ENCODE data around the gene SERPINA10.
"Not testable (repeated sequence)": the region's sequence is repeated elsewhere in the genome, so short reads cannot be mapped to it uniquely, and the experiment has no call there.

Gene SERPINA10

DNA sequence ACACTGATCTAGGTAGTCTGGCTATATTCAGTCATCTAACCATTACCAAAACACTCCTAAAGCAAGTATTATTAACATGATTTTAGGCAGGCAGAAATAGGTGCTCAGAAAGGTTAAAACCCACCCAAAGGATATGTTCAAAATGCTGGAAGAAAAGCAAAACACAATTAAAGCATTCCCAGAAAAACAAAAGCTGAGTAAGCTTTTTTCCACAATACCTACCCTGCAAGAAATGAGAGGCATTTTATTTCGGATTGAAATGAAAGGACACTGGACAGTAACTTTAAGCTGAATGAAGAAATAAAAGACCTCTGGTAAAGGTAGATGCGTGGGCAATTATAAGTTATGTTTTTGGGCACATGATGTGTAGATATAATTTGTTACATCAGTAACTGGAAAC lies 21.8 kb upstream of the SERPINA10 start:
- no peak for DNase-seq (ENCODE audit: low read depth in 2 of 3, low spot score in 1 of 3)

DNA sequence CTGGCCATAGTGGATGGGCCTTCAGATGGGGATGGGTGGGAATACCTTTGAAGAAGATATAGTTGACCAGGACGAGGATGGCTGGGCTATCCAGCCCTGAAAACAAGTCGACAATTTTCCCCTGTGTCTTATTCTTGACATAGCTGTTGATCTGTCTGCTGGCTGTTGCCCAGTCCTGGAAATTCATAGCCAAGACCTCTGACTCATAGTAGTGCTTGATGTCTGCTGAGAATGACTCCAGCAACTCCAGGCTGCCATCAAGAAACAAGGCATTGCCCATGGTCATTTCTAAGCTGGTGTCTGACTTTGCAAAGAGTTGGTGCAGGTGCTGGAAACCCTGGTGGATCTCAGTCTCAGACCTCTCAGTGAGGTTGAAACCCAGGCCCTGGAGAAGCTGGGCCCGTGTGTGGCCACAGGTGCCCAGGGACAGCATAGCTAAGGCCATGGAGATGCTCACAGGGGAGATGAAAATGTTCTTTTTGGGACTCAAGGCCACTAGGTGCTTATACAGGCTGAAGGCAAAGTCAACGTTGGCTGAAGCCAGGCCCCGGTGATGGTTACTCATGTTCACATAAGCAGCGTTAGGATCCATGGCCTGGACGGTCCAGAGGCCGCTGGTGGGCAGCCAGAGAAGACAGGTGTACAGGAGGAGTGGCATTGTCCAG lies 21.1 kb upstream of the SERPINA10 start:
- DNase-seq (ENCODE audit: low read depth in 2 of 3, low spot score in 1 of 3), result no peak

DNA sequence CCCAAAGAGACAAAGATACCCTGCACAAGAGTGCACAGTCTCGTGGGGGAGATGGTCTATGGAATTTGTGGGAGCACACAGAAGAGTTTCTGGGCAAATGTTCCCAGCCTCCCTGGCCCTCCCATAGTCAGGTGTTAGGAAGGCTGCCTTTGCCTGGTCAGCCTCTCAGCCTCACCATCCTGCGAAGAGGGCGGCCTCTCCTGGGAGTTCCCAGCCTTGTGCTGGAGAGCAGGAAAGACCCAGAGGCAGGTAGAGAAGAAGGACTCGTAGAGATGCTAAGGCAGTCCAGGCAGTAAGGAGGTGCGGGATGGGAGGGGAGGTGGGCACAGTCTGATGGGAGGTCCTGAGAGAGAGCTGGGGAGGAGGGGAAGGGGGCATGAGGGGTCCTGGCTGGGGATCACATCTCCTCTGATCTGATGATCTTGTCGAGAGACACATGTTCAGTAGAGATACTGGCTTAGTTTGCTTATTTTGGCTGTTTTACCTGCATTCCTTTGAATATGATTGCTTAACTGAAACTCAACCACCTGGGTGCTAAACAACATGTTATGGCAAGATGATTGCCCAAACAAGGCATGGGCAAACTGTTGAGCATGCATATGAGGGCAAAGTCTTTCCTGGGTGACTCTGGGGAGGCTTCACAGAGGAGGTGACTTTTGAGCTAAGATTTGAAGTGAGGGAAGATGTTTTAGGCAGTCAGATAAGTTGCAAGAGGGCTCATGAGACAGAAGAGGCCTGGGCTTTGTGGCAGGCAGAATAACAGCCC lies 19.6 kb upstream of the SERPINA10 start:
- no peak for DNase-seq (ENCODE audit: low read depth in 2 of 3, low spot score in 1 of 3)

DNA sequence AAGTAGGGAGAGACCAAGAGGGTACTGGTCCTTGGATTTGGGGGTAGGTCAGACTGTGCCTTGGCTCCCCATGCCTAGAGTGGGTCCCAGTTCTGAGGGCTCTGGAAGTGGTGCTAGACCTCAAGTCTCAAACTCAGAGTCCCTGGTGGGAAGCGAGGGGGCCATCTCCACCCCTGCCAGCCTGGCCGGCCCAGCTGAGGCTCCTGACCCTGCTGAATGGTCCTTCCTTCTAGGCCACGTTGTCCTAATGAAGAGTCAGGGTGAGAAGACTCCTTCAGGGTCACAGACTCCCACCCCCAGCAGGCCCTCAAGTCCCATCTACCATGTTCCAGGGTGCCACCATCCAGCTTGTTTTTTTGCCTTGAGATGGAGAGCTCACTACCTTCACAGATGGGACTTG lies 17.2 kb upstream of the SERPINA10 start:
- DNase-seq (ENCODE audit: low read depth in 2 of 3, low spot score in 1 of 3), result no peak

DNA sequence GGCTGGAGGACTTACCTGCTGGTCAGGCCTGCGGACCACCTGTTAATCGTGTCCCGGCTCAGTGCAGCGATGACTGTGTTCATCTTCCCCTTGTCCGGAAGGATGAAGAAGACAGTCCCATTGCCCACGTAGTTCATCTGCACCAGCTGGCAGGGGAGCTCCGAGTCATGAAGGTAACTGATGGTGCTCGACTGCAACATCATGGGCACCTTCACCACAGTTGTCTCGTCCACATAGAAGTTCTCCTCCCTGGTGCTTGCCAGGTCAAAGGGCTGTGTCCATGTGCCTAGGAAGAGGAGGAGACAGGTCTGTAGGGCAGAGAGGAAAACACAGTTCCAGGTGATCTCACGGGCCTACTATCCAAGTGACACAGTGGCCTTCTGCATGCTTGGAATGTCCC lies 16.7 kb upstream of the SERPINA10 start:
- DNase-seq (ENCODE audit: low read depth in 2 of 3, low spot score in 1 of 3), result no peak

DNA sequence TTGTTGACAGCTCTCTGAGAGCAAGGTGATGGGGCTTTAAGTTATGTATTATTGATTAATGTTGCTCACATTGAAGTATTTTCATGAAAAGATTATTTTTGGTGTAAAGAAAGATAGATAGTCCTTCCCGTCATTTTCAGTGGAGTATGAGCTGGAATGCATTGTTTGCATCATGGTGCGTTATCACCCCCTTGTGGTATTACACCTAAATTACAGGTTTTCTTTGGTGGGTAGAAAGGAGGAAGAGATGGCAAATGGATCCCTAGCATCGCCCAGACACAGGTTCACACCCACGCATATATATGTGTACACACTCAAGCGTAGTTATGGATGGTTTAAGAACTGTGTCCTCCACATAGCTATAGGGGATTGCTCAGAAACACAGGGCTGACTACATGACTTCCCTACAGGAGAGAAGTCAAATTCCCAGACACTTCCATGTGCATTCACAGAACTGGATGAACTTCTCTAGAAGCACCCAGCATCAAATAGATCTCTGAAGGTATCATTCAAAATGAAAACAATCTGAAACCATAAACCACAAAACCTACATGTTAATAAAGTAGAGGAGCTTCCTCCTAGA lies 14.4 kb upstream of the SERPINA10 start:
- DNase-seq (ENCODE audit: low read depth in 2 of 3, low spot score in 1 of 3), result no peak

DNA sequence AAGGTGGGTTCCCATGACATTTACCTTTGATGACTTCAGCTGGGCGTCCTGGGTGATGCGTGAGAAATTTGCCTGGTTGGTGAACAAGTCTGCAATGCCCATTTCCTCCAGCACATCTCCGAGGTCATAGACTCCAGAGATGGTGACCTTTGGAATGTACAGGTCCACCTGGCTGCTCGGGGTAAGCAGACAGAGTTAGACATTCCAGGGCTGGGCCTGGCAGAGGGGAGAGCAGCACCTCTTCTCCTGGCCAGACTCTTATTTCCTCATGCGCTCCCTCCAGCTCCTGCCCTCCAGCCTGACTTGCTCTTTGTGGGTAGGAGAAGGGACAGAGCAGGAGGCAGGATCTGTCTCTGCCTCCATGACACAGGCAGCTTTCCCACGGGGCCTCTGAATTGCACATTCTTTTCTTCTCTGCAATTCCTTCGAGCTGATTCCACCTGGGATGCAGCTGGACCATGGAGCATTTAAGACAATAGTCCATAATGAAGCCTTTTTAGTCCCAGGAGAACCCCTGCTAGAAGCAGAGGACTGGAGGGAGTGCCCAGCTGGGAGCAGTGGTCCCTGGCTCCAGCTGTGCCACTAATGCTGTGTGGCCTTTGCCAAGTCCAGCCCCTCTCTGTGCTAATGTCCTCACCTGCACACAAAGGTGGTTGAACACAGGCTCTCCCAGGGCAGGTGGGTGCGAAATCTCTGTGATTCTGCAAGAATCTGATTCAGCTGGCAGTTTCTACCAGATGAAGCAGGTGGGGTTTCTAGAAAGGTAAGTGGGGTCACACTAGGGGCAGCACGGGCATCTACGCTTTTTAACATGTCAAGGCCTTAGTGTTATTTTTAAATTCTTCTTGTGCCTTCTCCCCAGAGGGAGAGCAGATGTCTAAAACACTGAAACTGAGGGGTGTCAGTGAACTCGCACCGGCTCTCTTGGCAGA lies 13.2 kb upstream of the SERPINA10 start:
- no peak for DNase-seq (ENCODE audit: low read depth in 2 of 3, low spot score in 1 of 3)

DNA sequence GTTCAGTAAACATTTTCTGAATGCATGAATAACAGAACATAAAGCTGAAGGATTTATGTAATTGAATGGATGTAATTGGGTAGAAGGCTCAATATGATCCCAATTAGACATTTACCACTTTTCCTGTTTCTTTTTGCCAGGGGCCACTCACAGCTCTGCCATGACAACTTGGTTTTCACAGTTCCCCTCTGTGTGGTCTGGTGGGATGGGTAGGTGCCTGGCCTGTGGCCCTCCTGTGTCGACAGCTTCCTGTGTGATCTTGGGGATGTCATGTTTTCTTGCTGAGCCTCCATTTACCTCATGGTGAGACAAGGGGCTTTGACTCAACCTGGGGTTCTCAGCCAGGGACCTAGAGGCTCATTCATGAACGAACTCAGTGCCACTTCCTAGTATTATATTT lies 12.6 kb upstream of the SERPINA10 start:
- DNase-seq (ENCODE audit: low read depth in 2 of 3, low spot score in 1 of 3), result no peak

DNA sequence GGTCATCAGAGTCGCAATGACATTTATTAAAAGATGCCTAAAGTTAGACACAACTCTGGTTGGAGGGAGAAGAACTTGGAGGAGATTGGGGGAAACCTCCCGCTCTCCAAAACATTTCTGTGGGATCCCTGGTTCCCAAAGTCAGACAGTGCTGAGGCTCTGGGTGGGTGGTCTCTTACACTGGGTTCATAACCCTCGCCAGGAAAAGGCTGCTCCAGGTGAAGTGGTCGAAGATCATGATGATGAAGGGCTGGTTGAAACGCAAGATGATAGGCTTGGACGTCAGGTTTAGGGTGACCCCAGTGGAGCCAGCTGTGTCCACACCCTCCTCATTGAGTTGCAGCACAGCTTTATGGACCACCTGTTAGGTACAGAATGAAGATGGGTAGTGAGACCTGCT lies 11.2 kb upstream of the SERPINA10 start:
- DNase-seq (ENCODE audit: low read depth in 2 of 3, low spot score in 1 of 3), result no peak

DNA sequence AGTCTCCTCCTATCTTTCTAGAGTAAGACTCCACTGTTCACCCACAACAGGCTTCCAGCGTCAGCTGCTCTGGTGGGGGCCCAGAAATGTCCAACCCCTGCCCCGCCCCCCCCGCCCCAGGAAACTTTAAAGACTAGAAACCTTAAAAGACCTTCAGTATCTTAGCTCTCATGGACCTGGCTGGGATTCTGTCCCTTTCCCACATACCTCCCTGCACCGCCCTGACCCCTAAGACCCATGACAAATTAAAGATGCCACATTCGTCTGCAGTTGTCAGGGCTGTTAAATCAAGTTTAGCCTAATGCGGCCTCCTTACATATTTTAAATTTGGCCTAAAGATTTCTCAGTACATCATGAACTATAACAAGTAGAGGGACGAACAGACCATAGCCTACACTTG lies 10.0 kb upstream of the SERPINA10 start:
- DNase-seq (ENCODE audit: low read depth in 2 of 3, low spot score in 1 of 3), result no peak

DNA sequence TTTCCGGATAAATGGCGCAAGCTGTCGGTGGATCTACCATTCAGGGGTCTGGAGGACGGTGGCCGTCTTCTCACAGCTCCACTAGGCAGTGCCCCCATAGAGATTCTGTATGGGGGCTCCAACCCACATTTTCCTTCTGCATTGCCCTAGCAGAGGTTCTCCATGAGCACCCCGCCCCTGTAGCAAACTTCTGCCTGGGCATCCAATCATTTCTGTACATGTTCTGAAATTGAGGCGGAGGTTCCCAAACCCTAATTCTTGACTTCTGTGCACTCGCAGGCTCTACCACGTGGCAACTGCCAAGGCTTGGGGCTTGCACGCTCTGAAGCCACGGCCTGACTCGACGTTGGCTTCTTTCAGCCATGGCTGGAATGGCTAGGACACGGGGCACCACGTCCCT lies 5.1 kb upstream of the SERPINA10 start:
- DNase-seq (ENCODE audit: low read depth in 2 of 3, low spot score in 1 of 3), result no peak

DNA sequence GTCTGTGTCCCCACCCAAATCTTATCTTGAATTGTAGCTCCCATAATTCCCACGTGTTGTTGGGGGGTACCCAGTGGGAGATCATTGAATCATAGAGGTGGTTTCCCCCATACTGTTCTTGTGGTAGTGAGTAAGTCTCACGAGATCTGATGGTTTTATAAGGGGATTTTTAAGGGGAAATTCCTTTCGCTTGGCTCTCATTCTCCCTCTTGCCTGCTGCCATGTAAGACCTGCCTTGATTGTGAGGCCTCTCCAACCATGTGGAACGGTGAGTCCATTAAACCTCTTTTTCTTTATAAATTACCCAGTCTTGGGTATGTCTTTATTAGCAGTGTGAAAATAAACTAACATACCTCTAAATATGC lies 3.1 kb upstream of the SERPINA10 start:
- not testable (repeated sequence) for DNase-seq (ENCODE audit: low read depth in 2 of 3, low spot score in 1 of 3)

DNA sequence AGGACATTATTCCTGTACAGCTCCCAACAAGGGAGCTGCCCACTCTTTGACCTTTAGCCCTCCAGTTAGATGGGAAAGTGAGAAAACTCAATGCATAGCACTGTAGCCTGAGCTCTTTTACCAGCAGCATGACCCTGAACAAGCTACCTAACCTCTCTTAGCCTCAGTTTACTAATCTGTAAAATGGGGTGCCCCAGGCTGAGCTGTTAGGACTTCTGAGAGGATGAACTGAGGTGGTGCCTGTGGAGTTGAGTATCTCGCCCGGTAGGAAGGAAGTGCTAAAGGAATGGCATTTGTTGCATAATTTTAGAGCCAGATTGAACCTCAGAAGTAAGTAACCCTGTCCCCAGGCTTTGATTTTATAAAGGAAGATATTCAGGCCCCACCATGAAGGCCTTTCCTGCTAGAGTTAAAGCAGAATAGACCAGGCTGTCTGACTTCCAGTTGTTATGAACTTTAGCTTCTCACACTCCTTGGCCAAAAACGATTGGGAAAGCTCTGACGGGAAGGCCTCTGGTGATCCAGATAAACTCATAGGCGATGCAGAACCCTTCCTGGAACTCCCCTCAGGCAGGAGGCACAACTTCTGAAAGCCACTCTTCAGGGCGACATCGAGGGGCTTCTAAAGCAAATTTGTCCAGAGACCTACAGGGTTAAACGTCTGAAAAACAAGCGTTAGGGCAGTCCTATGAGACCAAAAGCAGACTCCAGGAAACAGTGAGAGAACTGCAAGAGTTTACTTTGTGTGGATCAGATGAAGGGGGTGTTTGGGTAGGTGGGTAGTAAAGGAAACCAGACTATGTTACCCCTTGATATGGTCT lies 2.5 kb upstream of the SERPINA10 start:
- DNase-seq (ENCODE audit: low read depth in 2 of 3, low spot score in 1 of 3), result no peak

DNA sequence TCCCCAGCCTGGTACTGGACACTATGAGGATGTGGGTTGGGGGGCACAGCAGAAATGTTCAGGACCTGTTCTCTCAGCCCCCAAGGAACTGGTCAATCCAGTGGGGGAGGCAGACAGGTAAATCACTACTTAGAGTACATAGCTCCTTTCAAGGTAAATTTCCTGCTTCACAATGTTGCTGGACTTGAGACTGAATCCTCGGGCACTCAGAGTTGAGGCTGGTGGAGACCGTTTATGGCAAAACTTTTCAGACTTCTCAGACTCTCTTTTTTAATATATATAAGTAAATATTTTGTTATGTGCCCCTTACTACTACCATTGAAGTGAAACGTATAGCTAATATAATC lies 483 bp upstream of the SERPINA10 start:
- no peak for DNase-seq (ENCODE audit: low read depth in 2 of 3, low spot score in 1 of 3)

DNA sequence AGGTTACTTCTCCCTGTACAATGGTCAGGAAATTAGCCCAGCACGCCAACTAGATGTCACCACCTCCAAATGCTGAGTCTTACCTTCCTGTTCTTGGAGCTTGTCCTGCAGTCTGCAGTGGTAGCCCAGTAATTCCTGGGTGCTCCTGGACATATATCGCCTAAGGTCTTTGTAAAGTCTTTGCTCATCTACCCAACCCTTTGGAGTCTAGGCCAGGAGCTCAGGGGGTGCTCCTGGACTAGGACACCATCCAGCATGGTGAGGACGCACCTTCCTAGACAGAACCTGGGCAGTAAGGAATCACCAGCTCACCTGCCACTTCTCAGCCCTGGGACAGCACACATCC lies 569 bp downstream of the SERPINA10 start:
- no peak for DNase-seq (ENCODE audit: low read depth in 2 of 3, low spot score in 1 of 3)

DNA sequence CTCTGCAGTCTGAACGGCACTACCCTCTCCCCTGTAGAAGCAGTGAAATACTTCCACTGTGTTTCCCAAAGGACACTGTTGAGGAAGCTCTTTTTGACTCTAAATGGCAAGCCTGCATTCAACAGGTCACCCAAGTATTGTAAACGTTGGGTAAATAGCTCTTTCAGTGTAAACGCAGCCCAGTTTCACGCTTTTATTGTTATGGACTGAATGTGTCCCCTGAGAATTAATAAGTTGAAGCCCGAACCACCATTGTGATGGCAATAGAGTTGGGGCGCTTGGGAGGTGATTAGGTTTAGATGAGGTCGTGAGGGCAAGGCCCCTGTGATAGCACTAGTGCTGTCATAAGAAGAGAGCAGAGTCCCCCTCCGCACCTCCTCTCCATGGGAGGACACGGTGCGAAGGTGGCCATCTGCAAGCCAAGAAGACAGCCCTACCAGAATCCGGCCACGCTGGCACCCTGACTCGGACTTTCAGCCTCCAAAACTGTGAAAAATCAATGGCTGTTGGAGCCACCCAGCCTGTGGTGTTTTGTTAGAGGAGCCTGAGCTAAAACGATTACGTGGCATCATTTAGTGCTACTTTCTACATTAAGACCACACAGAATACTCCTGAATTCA lies 1.1 kb downstream of the SERPINA10 start:
- DNase-seq (ENCODE audit: low read depth in 2 of 3, low spot score in 1 of 3), result no peak

DNA sequence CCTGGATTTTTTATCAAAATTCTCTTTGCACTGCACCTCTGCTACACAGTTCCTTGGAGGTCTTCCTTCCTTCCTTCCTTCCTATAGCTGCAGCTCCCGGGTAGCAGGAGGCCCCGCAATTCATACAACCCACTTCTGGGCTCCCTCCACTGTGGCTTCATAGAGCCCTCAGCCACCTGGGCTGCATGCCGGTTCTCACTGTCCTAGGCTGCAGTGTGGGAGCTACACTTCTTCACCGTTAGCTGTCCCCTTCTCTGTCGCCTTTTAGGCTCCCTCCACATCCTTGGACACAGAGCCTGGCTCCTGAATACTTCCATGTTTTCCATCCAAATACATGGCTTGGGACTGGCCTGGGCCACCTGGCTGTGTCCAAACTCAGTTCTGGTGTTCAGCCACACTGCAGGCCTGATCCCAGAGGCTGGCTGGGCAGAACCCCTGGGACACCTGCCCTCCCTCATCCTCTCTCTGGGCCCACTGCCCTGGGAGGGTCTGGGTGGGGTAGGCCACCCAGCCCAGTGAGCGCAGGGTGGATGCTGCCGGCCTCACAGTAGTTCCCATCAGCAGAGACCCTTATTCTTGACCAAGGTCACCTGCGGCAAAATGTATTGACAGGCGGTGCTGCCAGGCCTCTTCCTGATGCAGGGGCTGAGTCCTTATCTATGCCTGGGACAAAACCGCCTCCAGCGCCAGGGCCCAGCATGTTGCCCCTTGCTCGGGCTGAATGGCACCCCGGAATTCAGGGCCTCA lies 1.7 kb downstream of the SERPINA10 start:
- DNase-seq (ENCODE audit: low read depth in 2 of 3, low spot score in 1 of 3), result no peak

DNA sequence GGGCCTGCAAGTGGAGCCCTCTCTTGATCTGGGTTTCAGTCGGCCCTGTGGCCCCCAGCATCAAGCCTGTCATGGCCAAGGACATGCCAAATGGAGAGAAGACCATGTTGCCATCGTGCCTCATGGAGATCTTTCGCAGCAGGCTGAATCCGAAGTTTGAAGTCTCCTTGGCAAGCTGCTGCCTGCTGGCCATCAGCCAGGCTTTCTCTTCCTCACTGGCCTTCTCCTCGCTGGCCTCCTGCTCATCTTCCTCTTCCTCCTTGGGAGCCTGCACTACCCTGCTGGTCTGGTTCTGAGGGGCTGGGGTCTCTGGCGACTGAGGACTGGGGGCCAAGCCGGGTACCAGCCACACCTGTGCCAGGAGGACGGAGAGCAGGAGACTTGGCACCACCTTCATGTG lies 2.9 kb downstream of the SERPINA10 start:
- no peak for DNase-seq (ENCODE audit: low read depth in 2 of 3, low spot score in 1 of 3)

DNA sequence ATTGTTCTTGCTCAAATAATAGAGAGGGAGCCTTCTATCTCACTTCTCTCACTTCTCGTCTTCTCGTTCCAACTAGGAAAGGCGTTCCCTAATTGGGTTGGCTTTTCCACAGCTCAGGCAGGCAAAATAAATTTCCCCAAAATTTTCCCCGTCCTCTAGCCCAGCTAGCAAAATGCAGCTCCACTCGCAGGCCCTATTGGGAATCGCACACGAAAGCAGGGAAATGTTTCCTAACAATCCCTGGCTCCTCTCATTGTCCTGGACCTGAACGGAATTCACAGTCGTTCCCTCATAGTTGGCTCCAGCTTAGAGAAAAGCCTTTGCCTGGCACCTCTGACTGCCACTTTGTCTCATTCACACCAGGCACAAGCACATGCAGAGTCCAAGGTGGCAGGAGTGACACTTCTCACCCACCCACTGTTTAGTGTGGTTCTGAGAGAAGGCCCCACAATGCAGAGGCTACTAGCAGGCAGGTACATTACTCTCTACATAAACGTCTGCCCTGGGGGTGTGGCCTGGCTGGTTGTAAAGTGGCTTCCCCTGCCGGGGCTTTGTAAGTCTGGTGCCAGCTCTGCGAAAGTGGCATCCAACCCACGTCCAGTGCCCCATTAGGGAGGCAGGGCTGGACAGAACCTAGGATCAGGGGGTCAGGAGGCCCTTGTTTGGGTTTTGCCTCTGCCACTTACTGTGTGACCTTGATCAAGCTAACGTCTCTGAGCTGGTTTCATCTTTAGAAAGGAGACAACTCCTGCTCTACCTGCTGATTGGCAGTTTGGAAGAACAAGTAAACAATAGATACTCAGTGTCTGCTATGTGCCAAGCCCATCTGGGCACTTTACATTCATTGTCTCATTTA lies 4.2 kb downstream of the SERPINA10 start:
- no peak for DNase-seq (ENCODE audit: low read depth in 2 of 3, low spot score in 1 of 3)

All from stimulated activated CD4-positive, alpha-beta T cell treated with anti-CD3 and anti-CD28 coated beads, Interleukin-12 subunit alpha, Interleukin-12 subunit beta, amount 100 ng/mL, for 48 hours (primary cell).